Body of pancreas (tissue), 4 donors: ENCODE measurements around the gene SIGLEC11. TPM values are rescaled to one million over a fixed set of nuclear protein-coding genes. Genes with fewer than 3 reads are reported as not detected.

ENCODE experiments used
- ATAC-seq: fragments of 150-250 bp; one replicate; pipeline ENCODE4 v1.9.1; 2016
- DNase-seq, 4 donors: peaks; one replicate each; pipeline ENCODE4 v3.0.0-alpha.2; 2019
- H3K27ac ChIP-seq, 4 donors: fragments of 200-600 bp; sonication (generic); 1 replicate in 3 of 4; 2 replicates in 1 of 4; pipeline versions ENCODE4 v1.5.1 to v1.6.1; 2016 to 2019; ENCODE audit warnings: mild to moderate bottlenecking in 1 of 4, mixed read lengths in 1 of 4, moderate library complexity in 1 of 4
- H3K27me3 ChIP-seq, 2 donors: fragments of 200-600 bp; sonication (generic); one replicate each; pipeline ENCODE4 v1.6.0; 2016; ENCODE audit warnings: mild to moderate bottlenecking in 1 of 2
- H3K36me3 ChIP-seq, 2 donors: fragments of 200-600 bp; sonication (generic); replicated peaks in 1 of 2; 2 replicates each; pipeline ENCODE4 v1.5.1; 2016; ENCODE audit warnings: low read depth in 2 of 2; ENCODE audit not compliant: insufficient read depth in 1 of 2
- H3K4me1 ChIP-seq: fragments of 200-600 bp; sonication (generic); one replicate; pipeline ENCODE4 v1.6.0; 2016
- H3K4me3 ChIP-seq, 2 donors: fragments of 200-600 bp; sonication (generic); 1 replicate in 1 of 2; 2 replicates in 1 of 2; pipeline ENCODE4 v1.5.1; 2016 to 2019
- H3K9me3 ChIP-seq, 3 donors: fragments of 200-600 bp; sonication (generic); 1 replicate in 2 of 3; 2 replicates in 1 of 3; pipeline ENCODE4 v1.5.1; 2016
- POLR2A ChIP-seq, 3 donors: fragments of 450-650 bp; IDR thresholded peaks; one replicate each; pipeline ENCODE4 v1.6.1; 2016; ENCODE audit warnings: antibody characterized with exemption in 3 of 3, mild to moderate bottlenecking in 2 of 3
- WGBS, 2 donors: methylation state at CpG; one replicate each; pipeline ENCODE4 v1.1.5; 2017; 5-methylcytosine and 5-hydroxymethylcytosine counted together
- intact Hi-C: fragments of 100-400 bp; cut with DNase I; formaldehyde crosslinking; loops from one replicate; pipeline ENCODE4 v1.15.1; 2023
- total RNA-seq, 2 donors: library from RNA; depleted of rRNA; stranded (reverse); fragments of >200 nt; gene quantifications; one replicate each; pipeline ENCODE4 v1.1.0, GENCODE V29; 2016
- TF ChIP-seq, protein P1 (sequence below), 7 experiments: fragments of 450-650 bp in 4 of 7; fragments of 200-600 bp in 3 of 7; sonication (generic) in 3 of 7; IDR thresholded peaks; one replicate each; pipeline ENCODE4 v1.5.1; 2016 to 2019; ENCODE audit warnings: antibody characterized with exemption in 7 of 7

The SIGLEC11 gene
- total RNA-seq, 2 donors from 2014 or later: 1.3 to 12.5 TPM

DNA sequence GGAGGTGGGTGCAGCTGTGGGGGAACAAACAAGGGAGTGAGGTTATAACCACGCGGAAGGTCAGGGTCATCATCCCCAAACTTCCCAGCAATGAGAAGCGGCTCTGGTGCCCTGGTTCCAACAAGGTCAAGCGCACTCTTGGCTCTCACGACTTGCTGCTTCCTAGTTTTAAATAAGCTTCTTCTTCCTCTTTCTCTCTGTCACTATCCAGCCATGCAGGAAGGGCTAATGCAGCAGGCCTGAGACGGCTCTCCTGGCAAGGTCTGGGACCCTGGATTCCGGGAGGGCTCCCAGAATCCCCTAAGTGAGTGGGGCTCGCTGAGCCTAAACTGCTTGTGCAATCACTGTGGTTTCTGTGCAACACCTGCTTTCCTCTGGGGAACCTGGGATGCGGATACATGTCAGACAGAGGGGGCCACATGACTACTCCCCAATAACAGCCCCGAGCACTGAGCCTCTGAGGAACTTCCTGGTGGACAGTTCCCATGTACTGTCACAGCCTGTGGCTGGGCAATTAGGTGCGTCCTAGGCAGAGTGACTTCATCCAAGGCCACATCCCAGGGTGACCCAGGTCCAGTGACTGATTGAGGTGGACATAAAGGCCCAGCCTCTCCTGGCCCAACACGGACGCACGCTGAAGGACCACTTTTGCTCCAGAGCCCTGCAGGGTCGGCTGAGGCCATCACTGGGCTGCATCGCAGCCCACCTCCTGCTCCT is 40.0 kb upstream of the SIGLEC11 start:
- no peak for ATAC-seq
- intact Hi-C loops: no loop called here
- TF ChIP-seq POLR2A (IDR thresholded peaks at IDR 0.05): no peak
- TF ChIP-seq, protein P1, sequence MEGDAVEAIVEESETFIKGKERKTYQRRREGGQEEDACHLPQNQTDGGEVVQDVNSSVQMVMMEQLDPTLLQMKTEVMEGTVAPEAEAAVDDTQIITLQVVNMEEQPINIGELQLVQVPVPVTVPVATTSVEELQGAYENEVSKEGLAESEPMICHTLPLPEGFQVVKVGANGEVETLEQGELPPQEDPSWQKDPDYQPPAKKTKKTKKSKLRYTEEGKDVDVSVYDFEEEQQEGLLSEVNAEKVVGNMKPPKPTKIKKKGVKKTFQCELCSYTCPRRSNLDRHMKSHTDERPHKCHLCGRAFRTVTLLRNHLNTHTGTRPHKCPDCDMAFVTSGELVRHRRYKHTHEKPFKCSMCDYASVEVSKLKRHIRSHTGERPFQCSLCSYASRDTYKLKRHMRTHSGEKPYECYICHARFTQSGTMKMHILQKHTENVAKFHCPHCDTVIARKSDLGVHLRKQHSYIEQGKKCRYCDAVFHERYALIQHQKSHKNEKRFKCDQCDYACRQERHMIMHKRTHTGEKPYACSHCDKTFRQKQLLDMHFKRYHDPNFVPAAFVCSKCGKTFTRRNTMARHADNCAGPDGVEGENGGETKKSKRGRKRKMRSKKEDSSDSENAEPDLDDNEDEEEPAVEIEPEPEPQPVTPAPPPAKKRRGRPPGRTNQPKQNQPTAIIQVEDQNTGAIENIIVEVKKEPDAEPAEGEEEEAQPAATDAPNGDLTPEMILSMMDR (IDR thresholded peaks at IDR 0.05): no peak

GRCh38 chr19:50000038-50000840 is 39.3 kb upstream of the SIGLEC11 start:
- no peak overlapping the region for H3K27ac ChIP-seq
- TF ChIP-seq POLR2A (IDR thresholded peaks at IDR 0.05): no peak
- TF ChIP-seq, protein P1 (IDR thresholded peaks at IDR 0.05): no peak
- peaks cover 0 to 18% of the 10 kb centered on the region in 2 donors for H3K36me3 ChIP-seq
- intact Hi-C loops: no loop called here
- no peak overlapping the region for H3K4me3 ChIP-seq
- no peaks in the 10 kb centered on the region for H3K4me1 ChIP-seq
- no peak for ATAC-seq
- H3K27me3 ChIP-seq: no peaks in the 10 kb centered on the region
- WGBS, 2 donors: 90 to 94% methylated on average over 11 to 20 of the region's 20 CpGs
- DNase-seq: no peak
- H3K9me3 ChIP-seq: no peaks in the 10 kb centered on the region

More for the DNA sequence above, 40.0 kb upstream of the SIGLEC11 start:
- Histone ChIP-seq H3K9me3 (no peaks in the 10 kb centered on the region), H3K27me3 (no peaks in the 10 kb centered on the region), H3K4me3 (no peak overlapping the region), H3K27ac (no peak overlapping the region), H3K36me3 (peaks cover 0 to 18% of the 10 kb centered on the region in 2 donors), H3K4me1 (no peaks in the 10 kb centered on the region)
- DNase-seq: no peak
- WGBS, 2 donors: 79 to 88% methylated on average over 14 to 16 of the region's 16 CpGs

DNA sequence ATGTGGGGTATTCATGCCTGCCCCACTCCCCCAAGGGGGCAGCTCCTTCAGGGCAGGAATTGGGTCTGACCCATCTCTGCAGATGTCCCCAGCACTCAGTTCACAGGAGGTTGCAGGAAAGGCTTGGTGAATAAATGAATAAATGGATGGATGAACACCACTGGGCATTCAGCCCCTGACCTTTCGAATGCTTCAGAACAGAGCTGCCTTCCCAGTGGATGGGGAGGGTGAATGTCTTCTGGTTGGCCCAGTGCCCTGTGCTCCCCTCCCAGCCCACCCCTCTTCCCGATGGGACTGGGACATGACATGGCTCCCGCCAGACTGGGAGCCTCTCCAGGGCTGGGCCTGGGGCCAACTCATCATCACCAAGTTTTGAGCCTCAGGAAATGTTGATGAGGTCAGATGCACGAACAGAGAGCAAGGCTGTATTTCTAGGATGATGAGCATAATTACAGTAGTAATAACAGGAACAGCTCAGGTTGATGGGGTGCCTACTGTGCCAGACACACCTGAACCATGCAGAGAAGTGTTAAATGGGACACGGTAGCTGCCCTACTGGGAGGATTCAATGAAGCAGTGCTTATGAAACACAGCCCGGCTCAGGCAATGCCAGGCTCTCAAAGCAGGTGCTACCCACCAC is 38.5 kb upstream of the SIGLEC11 start:
- ATAC-seq: no peak
- Histone ChIP-seq H3K4me3 (no peak overlapping the region), H3K36me3 (peaks cover 0 to 23% of the 10 kb centered on the region in 2 donors), H3K27ac (no peak overlapping the region), H3K27me3 (no peaks in the 10 kb centered on the region), H3K4me1 (no peaks in the 10 kb centered on the region), H3K9me3 (no peaks in the 10 kb centered on the region)
- TF ChIP-seq POLR2A (IDR thresholded peaks at IDR 0.05): no peak
- TF ChIP-seq, protein P1 (IDR thresholded peaks at IDR 0.05): no peak
- no peak for DNase-seq
- intact Hi-C loops: no loop called here
- WGBS, 2 donors: 77 to 80% methylated on average over 6 of the region's 6 CpGs

GRCh38 chr19:49997709-49998108 is 36.7 kb upstream of the SIGLEC11 start:
- Histone ChIP-seq H3K27me3 (no peaks in the 10 kb centered on the region), H3K4me3 (no peak overlapping the region), H3K36me3 (peaks cover 0 to 24% of the 10 kb centered on the region in 2 donors), H3K9me3 (no peaks in the 10 kb centered on the region), H3K4me1 (no peaks in the 10 kb centered on the region), H3K27ac (no peak overlapping the region)
- ATAC-seq (peak; percentile 52), DNase-seq (peak in 2 of 4 donors; percentile 24 to 28)
- WGBS, 2 donors: 75 to 84% methylated on average over 5 of the region's 5 CpGs
- TF ChIP-seq POLR2A (IDR thresholded peaks at IDR 0.05): no peak
- TF ChIP-seq, protein P1 (IDR thresholded peaks at IDR 0.05): no peak
- intact Hi-C loops: no loop called here
